Vagina (tissue), 2 donors: Measurements from ENCODE around the gene RELCH. TPM values are rescaled to one million over a fixed set of nuclear protein-coding genes. Genes with fewer than 3 reads are reported as not detected.

Source experiments
- DNase-seq, 2 donors: peaks; one replicate each; pipeline ENCODE4 v3.0.0-alpha.2; 2017; ENCODE audit errors: extremely low spot score in 2 of 2
- H3K27ac ChIP-seq: fragments of 200-600 bp; sonication (generic); one replicate; pipeline ENCODE4 v1.5.1; 2019
- H3K27me3 ChIP-seq: fragments of 200-600 bp; sonication (generic); one replicate; pipeline ENCODE4 v1.5.1; 2019
- H3K36me3 ChIP-seq, 2 donors: fragments of 200-600 bp; sonication (generic); one replicate each; pipeline ENCODE4 v1.5.1; 2017 to 2019
- H3K4me1 ChIP-seq: fragments of 200-600 bp; sonication (generic); one replicate; pipeline ENCODE4 v1.5.1; 2019
- H3K4me3 ChIP-seq, 2 donors: fragments of 200-600 bp; sonication (generic); 1 replicate in 1 of 2; 2 replicates in 1 of 2; pipeline ENCODE4 v1.5.1; 2016 to 2019
- H3K9me3 ChIP-seq: fragments of 200-600 bp; sonication (generic); one replicate; pipeline ENCODE4 v1.5.1; 2019
- POLR2A ChIP-seq, 2 donors: fragments of 450-650 bp; IDR thresholded peaks; one replicate each; pipeline ENCODE4 v1.6.1; 2017; ENCODE audit warnings: antibody characterized with exemption in 2 of 2, mild to moderate bottlenecking in 2 of 2, moderate library complexity in 2 of 2
- POLR2AphosphoS5 ChIP-seq, 2 donors: sonication (generic); formaldehyde crosslinking; IDR thresholded peaks; one replicate each; pipeline ENCODE4 v1.9.0; 2017; ENCODE audit warnings: antibody characterized with exemption in 2 of 2, mild to moderate bottlenecking in 2 of 2, low read depth in 1 of 2; ENCODE audit not compliant: insufficient read depth in 1 of 2
- intact Hi-C: fragments of 100-400 bp; cut with DNase I; formaldehyde crosslinking; loops from one replicate; pipeline ENCODE4 v1.15.1; 2023
- total RNA-seq: library from RNA; depleted of rRNA; stranded (reverse); fragments of >200 nt; gene quantifications from one replicate; pipeline ENCODE4 v1.2.3, GENCODE V29; 2016
- TF ChIP-seq, protein P1 (sequence below), 3 experiments: fragments of 450-650 bp in 2 of 3; fragments of 200-600 bp in 1 of 3; sonication (generic) in 1 of 3; IDR thresholded peaks; one replicate each; pipeline ENCODE4 v1.5.1; 2017 to 2019; ENCODE audit warnings: antibody characterized with exemption in 3 of 3, mild to moderate bottlenecking in 2 of 3, moderate library complexity in 2 of 3

Gene RELCH
- total RNA-seq, 1 donor from 2014 or later = 59.9 TPM

DNA sequence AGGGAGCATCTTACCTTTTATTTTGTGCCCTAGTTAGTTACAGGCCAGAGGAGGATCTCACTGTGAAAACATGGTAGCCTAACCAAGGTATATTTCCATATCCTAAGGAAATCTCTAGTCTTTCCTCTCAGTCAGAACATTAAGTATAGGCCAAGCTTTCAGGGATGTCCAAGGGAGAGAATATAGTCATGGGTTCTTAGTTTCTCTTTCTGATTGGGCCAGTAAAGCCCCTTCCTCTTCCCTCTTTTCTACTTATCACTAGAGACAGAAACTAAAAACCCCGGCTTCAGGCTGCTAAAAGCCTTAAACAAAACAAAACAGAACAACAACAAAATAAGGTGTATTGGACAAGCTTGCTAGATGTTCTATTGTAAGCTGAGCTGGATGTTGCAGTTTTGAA is 93.7 kb downstream of the RELCH start:
- TF ChIP-seq, protein P1, sequence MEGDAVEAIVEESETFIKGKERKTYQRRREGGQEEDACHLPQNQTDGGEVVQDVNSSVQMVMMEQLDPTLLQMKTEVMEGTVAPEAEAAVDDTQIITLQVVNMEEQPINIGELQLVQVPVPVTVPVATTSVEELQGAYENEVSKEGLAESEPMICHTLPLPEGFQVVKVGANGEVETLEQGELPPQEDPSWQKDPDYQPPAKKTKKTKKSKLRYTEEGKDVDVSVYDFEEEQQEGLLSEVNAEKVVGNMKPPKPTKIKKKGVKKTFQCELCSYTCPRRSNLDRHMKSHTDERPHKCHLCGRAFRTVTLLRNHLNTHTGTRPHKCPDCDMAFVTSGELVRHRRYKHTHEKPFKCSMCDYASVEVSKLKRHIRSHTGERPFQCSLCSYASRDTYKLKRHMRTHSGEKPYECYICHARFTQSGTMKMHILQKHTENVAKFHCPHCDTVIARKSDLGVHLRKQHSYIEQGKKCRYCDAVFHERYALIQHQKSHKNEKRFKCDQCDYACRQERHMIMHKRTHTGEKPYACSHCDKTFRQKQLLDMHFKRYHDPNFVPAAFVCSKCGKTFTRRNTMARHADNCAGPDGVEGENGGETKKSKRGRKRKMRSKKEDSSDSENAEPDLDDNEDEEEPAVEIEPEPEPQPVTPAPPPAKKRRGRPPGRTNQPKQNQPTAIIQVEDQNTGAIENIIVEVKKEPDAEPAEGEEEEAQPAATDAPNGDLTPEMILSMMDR (IDR thresholded peaks at IDR 0.05) = no peak
- no peak for TF ChIP-seq POLR2A (IDR thresholded peaks at IDR 0.05)
- TF ChIP-seq POLR2AphosphoS5 (IDR thresholded peaks at IDR 0.05; ENCODE audit: insufficient read depth in 1 of 2, low read depth in 1 of 2) = no peak
- Histone ChIP-seq H3K27me3 (no peaks in the 10 kb centered on the region), H3K36me3 (peaks cover 0 to 23% of the 10 kb centered on the region in 2 donors), H3K27ac (no peak overlapping the region), H3K4me3 (no peak overlapping the region), H3K4me1 (peaks cover 16% of the 10 kb centered on the region), H3K9me3 (no peaks in the 10 kb centered on the region)
- no peak for DNase-seq
- intact Hi-C loops = no loop called here

DNA sequence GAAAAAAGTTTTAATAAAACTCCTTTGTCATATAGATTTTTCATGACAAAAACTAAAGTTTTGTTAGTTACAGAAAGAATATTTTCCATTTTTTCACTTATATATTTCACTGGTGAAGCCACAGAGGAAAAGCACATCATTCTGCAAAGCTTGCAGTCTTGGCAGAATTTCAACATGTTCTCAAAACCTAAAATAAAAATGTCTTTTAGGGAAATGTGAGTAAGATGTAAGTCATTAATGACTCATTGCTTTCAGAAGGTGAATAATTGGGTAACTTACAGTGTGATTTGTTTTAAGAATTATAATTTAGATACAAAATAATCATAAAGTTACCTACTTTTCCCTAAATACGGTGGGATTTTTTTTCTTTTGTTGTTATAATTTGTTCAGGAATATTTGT is 94.6 kb downstream of the RELCH start:
- H3K9me3 ChIP-seq = no peaks in the 10 kb centered on the region
- no peaks in the 10 kb centered on the region for H3K27me3 ChIP-seq
- H3K36me3 ChIP-seq = peaks cover 0 to 23% of the 10 kb centered on the region in 2 donors
- TF ChIP-seq POLR2AphosphoS5 (IDR thresholded peaks at IDR 0.05; ENCODE audit: insufficient read depth in 1 of 2, low read depth in 1 of 2) (no peak), POLR2A (IDR thresholded peaks at IDR 0.05) (no peak)
- TF ChIP-seq, protein P1 (IDR thresholded peaks at IDR 0.05) = no peak
- peaks cover 16% of the 10 kb centered on the region for H3K4me1 ChIP-seq
- no peak overlapping the region for H3K4me3 ChIP-seq
- intact Hi-C loops = no loop called here
- H3K27ac ChIP-seq = no peak overlapping the region
- DNase-seq = no peak

DNA sequence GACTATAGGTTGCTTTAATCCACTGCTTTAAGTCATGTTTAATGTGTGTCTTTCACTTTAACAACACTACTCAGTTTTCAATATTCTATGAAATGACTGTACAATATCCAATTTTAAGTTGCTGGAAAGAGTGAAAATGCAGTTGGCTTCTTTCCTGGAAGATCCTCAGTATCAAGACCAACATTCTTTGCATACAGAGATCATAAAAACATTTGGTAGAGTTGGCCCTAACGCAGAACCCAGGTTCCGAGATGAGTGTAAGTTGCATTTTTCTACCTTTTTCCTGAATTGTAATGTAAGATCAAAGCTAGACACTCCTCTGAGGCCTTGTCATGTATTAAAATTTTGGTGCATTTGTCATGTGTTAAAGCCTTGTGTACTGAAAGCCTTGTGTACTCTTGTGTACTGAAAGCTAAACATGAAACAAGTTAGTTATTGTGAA is 95.2 kb downstream of the RELCH start:
- TF ChIP-seq, protein P1 (IDR thresholded peaks at IDR 0.05) = no peak
- TF ChIP-seq POLR2AphosphoS5 (IDR thresholded peaks at IDR 0.05; ENCODE audit: insufficient read depth in 1 of 2, low read depth in 1 of 2) (no peak), POLR2A (IDR thresholded peaks at IDR 0.05) (no peak)
- Histone ChIP-seq H3K9me3 (no peaks in the 10 kb centered on the region), H3K27ac (no peak overlapping the region), H3K4me3 (no peak overlapping the region), H3K36me3 (peaks cover 0 to 23% of the 10 kb centered on the region in 2 donors), H3K27me3 (no peaks in the 10 kb centered on the region), H3K4me1 (peaks cover 16% of the 10 kb centered on the region)
- DNase-seq = no peak
- intact Hi-C loops = no loop called here

DNA sequence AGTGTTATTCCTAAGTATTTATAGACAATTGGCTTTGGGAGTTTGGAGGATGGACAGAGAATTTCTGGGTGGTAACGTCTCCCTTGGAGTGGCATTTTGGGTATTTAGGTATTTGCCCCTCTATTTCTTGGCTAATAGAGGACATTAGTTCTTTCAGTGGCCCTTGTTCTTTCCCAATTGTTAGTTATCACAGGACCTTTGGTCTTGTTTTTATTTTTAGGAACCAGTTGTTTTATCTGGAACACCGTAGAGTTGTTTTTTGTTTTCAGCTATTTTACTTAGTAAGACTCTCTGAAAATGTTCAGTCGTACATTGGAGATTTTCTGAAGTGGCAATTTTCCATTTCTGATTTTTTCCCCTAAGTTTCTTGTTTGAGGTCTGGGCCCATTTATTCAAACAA is 97.6 kb downstream of the RELCH start:
- H3K36me3 ChIP-seq = peaks cover 0 to 29% of the 10 kb centered on the region in 2 donors
- no peak for DNase-seq
- no peaks in the 10 kb centered on the region for H3K9me3 ChIP-seq
- H3K27me3 ChIP-seq = no peaks in the 10 kb centered on the region
- TF ChIP-seq, protein P1 (IDR thresholded peaks at IDR 0.05) = no peak
- TF ChIP-seq POLR2A (IDR thresholded peaks at IDR 0.05) (no peak), POLR2AphosphoS5 (IDR thresholded peaks at IDR 0.05; ENCODE audit: insufficient read depth in 1 of 2, low read depth in 1 of 2) (no peak)
- peaks cover 16% of the 10 kb centered on the region for H3K4me1 ChIP-seq
- intact Hi-C loops = no loop called here
- no peak overlapping the region for H3K4me3 ChIP-seq
- H3K27ac ChIP-seq = no peak overlapping the region

DNA sequence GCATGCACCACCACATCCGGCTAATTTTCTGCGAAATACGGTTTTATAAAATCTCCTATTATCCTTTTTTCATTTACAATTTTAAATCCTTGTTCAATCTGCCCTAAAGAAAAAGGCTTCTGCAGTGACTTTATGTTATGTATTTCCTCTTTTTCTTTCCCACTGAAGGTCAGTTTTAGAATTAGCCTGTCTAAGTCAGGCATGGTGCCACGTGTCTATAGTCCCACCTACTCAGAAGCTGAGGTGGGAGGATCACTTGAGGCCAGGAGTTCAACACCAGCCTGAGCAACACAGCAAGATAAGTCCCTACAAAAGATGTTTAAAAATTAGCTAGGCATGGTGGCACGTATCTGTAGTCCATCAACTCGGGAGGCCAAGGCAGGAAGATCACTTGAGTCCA is 98.2 kb downstream of the RELCH start:
- peaks cover 16% of the 10 kb centered on the region for H3K4me1 ChIP-seq
- DNase-seq = no peak
- H3K4me3 ChIP-seq = no peak overlapping the region
- intact Hi-C loops = no loop called here
- no peaks in the 10 kb centered on the region for H3K9me3 ChIP-seq
- TF ChIP-seq, protein P1 (IDR thresholded peaks at IDR 0.05) = no peak
- TF ChIP-seq POLR2A (IDR thresholded peaks at IDR 0.05) (no peak), POLR2AphosphoS5 (IDR thresholded peaks at IDR 0.05; ENCODE audit: insufficient read depth in 1 of 2, low read depth in 1 of 2) (no peak)
- no peaks in the 10 kb centered on the region for H3K27me3 ChIP-seq
- H3K27ac ChIP-seq = no peak overlapping the region
- H3K36me3 ChIP-seq = peaks cover 0 to 29% of the 10 kb centered on the region in 2 donors
